Activated T-cell treated with anti-CD3 and anti-CD28 coated beads for 4 hours (primary cell): ENCODE measurements around the gene ATPAF1.
"Not testable (repeated sequence)": the region's sequence is repeated elsewhere in the genome, so short reads cannot be mapped to it uniquely, and the experiment has no call there.

Experiments
- DNase-seq: peaks from one replicate; pipeline ENCODE4 v3.0.0-alpha.2; 2020

The ATPAF1 gene

GRCh38 chr1:46679789-46680573, 11.8 kb upstream of the ATPAF1 start:
- no peak for DNase-seq

- DNase-seq, result no peak
Measured at GRCh38 chr1:46677339-46677738, 9.2 kb upstream of the ATPAF1 start.

GRCh38 chr1:46676531-46676930, 8.4 kb upstream of the ATPAF1 start:
- DNase-seq, result no peak

DNA sequence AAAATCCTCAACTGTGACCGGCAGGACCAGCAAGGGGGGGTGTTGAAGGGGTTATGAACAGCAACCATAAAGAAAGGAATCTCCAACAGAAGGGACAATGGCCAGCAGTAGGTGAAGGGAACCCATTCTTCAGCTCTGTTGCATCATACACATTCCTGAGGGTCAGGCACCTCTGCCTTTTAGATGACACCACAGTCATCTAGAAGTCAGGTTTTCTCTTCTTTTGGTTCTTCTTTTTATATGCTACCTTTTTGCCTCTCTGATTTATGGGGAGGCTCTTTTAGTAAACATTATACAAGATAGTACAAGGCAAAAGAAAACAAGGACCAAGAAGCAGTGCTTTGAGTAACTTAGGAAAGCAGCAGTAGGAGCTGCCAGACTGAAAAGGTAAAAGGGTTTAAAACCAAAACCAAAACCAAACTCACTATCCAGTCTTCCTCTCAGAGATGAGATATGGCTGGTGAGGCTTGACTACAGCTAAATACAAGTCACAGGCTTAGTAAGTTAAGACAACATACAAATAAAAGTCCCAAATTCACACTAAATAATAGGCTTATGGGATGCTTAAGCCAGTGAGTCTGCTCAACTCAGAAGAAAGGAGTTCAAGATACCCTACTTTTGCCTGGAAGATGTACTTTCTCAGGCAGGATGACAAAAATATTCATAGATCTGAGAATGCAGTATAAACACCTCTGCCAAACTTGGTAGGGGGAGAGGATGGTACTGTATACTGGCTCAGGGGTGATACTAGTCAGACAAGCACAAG, 7.6 kb upstream of the ATPAF1 start:
- DNase-seq, result no peak

- DNase-seq, result peak; percentile 5
Measured at GRCh38 chr1:46673749-46674182, 5.6 kb upstream of the ATPAF1 start.

DNA sequence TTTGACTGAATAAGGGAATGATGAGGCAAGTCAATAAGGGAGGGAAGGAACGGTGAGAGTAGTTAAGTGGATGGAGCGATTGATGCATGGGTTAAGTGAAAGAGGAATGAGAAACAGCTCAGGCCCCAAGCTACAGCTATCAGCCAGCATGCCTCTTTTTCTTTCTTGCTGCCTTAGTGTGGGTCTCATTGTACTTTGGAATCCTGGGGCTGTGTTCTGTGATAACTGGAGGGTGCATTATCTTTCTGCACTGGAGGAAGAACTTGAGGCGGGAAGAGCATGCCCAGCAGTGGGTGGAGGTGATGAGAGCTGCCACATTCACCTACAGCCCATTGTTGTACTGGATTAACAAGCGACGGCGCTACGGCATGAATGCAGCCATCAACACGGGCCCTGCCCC, 4.5 kb upstream of the ATPAF1 start:
- DNase-seq, result no peak

GRCh38 chr1:46671554-46671953, 3.4 kb upstream of the ATPAF1 start, which contains the start of gene TEX38:
Gene TEX38 (plus strand): TSS chr1:46671854. CDS start chr1:46671935, 81 bp downstream.
- DNase-seq, result no peak

- DNase-seq, result no peak
Measured at GRCh38 chr1:46670134-46670533, 2.0 kb upstream of the ATPAF1 start.

DNA sequence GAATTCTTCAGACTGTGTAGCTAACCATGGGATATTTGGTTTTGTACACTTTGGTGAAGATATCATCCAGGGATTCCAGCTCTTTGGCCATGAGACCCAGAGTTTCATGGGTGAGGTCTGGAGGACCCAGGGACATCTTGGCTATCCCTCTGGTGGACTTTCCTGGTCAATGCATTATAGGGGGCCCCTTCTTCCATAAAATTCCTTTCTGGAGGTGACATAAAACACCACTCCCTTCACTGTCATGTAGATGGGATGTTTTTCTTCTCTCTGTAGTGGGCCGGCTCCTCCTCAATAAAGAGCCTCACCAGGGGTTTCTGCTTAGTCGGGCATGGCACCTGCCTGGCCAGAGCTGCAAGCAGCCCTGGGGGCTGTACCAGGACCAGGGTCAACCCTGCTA, 2.2 kb downstream of the ATPAF1 start:
- no peak for DNase-seq

DNA sequence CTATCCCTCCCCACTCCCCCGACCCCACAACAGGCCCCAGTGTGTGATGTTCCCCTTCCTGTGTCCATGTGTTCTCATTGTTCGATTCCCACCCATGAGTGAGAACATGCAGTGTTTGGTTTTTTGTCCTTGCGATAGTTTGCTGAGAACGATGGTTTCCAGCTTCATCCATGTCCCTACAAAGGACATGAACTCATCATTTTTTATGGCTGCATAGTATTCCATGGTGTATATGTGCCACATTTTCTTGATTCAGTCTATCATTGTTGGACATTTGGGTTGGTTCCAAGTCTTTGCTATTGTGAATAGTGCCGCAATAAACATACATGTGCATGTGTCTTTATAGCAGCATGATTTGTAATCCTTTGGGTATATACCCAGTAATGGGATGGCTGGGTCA, 5.2 kb downstream of the ATPAF1 start:
- not testable (repeated sequence) for DNase-seq

- not testable (repeated sequence) for DNase-seq
Measured at GRCh38 chr1:46660116-46660515, 8.0 kb downstream of the ATPAF1 start.

GRCh38 chr1:46659307-46659870, 8.8 kb downstream of the ATPAF1 start:
- no peak for DNase-seq

- no peak for DNase-seq
Measured at GRCh38 chr1:46657775-46658174, 10.4 kb downstream of the ATPAF1 start.

GRCh38 chr1:46656643-46657042, 11.5 kb downstream of the ATPAF1 start:
- DNase-seq, result no peak

DNA sequence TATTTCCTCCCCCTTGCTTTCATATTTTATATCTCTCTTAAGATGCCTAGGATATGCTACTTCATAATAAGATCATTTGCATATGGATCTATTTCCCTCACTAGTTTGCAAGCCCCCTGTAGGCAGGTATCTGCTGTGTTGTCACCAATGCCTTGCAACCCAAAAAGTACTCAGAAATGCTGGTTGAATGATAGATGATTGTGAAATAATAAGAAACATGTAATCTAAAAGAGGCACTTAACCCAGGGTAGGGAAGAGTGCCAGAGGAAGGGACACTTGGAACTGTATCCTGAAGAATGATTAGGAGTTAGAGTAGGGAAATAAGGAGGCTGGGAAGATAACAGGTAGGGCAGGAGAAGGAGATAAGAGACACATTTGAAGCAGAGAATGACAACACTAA, 12.3 kb downstream of the ATPAF1 start:
- no peak for DNase-seq

- not testable (repeated sequence) for DNase-seq
Measured at GRCh38 chr1:46654698-46655097, 13.5 kb downstream of the ATPAF1 start.

- no peak for DNase-seq
Measured at GRCh38 chr1:46654012-46654411, 14.2 kb downstream of the ATPAF1 start.

- DNase-seq, result no peak
Measured at GRCh38 chr1:46653405-46653958, 14.7 kb downstream of the ATPAF1 start.

DNA sequence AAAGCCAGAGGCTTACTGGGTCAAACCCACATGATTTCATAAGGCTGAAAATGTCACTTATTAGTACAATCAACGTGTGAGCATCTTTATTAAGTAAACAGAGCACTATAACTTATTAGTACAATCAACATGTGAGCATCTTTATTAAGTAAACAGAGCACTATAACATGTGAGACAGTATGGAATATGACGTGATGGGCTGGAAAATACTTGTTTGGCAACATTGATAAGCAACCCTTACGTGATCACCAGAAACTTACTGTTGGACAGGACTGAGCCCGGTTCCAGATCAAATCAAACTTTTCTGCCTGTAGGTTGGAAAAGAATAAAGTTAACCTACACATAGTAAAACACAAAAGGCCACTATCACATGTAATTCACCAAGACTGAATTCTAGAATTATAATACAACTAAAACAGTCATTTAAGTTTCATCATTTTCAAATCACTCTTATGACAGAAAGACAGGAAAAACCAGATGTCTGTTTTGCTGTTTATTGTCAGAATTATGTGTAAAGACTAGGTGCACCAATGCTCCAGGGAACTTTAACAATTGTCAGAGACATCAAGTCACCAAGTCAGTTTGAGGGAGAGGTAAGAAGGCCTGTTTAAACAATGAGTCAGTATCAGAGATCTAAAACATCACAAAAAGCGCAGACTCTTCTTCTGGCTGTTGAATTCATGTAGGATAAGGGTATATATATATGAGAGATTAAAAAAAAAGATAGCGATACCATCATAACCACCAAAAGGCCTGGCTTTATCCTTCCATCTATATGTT, 15.7 kb downstream of the ATPAF1 start:
- DNase-seq, result no peak

GRCh38 chr1:46651152-46651551, 17.0 kb downstream of the ATPAF1 start:
- not testable (repeated sequence) for DNase-seq

GRCh38 chr1:46650491-46650890, 17.7 kb downstream of the ATPAF1 start:
- no peak for DNase-seq

DNA sequence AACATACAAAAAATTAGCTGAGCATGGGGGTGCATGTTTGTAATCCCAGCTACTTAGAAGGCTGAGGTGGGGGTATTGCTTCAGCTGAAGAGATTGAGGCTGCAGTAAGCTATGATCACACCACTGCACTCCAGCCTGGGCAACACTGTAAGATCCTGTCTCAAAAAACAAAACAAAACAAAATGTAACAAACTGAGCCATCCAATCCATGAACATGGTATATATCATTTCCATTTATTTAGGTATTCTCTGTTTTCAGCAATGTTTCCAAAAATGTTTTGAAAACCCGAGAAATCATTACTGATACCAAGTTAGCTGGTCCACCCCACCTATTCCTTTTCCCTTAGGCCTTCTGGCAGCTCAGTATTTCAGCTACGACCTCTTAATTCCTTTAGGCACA, 18.4 kb downstream of the ATPAF1 start:
- DNase-seq, result no peak

DNA sequence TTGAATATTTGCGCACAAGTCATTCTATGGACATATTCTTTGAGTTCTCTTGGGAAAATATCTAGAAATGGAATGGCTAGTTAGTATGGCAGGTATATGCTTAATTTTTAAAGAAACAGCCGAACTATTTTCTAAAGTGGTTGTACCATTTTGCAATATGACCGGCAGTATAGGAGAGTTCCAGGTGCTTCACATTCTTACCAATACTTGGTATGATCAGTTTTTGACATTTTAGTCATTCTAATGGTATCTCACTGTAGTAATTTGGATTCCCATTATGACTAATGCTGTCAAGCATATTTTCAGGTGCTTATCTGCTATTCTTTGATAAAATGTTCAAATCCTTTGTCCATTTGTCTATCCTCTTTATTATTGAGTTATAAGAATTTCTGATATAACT, 20.6 kb downstream of the ATPAF1 start:
- no peak for DNase-seq
